GM18907 (cell line): Measurements from ENCODE around the gene FOXL2.
"Not testable (repeated sequence)": the region's sequence is repeated elsewhere in the genome, so short reads cannot be mapped to it uniquely, and the experiment has no call there.

Experiments used
- ATAC-seq: cut with Tn5 transposase; IDR thresholded peaks from one replicate; pipeline ENCODE4 v1.9.1; 2021; ENCODE audit warnings: mild to moderate bottlenecking, moderate library complexity; ENCODE audit not compliant: unreplicated experiment

Gene FOXL2

GRCh38 chr3:138933981-138934691 lies 12.8 kb downstream of the FOXL2 start:
- no peak for ATAC-seq

GRCh38 chr3:138933068-138933668 lies 13.8 kb downstream of the FOXL2 start:
- no peak for ATAC-seq

DNA sequence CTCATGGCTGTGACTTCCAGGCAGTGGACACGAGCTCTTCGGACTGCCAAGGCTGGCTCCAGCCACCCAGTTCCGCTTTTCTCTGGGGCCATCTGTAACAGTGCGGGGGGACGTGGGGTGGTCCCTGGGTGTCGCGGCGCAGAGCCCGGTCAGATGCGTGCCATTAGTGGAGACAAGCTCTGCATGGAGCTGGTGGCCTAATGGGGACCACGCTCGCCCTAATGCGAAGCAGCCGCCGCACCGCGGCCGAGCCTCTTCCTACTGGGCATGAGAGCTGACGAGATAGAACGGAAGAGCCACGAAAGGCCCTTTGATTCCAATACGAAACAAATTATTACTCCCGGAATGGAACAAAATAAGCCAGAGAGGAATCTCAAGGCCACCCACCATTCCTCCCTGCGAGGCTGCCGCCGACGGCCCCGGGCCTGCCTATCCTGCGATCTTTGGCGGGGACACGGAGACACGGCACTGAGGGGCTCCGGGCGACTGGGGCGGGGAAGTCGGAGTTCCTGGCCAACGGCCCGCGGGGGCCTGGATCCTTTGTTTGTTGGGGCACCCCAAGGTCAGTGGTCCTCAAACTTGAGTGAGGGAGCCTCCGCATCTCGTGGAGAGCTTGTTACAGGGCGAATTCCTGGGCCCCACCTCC lies 18.1 kb downstream of the FOXL2 start:
- no peak for ATAC-seq

DNA sequence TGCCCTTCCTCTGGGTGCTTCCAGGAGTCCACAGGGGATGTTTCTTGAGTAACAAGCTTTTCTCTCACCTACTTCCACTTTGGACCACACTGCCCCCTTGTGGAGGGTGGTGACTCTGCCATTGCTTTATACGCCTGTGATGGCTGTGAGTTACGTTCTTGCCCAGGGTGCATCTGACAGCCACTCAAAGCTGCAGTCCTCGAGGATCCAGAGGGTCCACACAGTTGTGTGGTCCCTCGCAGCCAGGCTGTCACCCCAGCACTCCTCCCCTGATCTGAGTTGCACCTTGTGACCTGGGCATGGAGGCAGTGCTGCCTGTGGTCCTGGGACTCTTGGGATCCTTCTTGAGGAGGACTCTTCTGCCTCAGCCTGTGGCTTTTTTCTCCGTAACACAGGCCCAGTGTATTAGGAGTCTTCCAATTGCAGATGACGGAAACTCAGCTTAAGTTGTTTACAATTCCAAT lies 23.4 kb downstream of the FOXL2 start:
- ATAC-seq: peak; percentile 73

- ATAC-seq: not testable (repeated sequence)
Observed at GRCh38 chr3:138922400-138922799, 24.5 kb downstream of the FOXL2 start.

DNA sequence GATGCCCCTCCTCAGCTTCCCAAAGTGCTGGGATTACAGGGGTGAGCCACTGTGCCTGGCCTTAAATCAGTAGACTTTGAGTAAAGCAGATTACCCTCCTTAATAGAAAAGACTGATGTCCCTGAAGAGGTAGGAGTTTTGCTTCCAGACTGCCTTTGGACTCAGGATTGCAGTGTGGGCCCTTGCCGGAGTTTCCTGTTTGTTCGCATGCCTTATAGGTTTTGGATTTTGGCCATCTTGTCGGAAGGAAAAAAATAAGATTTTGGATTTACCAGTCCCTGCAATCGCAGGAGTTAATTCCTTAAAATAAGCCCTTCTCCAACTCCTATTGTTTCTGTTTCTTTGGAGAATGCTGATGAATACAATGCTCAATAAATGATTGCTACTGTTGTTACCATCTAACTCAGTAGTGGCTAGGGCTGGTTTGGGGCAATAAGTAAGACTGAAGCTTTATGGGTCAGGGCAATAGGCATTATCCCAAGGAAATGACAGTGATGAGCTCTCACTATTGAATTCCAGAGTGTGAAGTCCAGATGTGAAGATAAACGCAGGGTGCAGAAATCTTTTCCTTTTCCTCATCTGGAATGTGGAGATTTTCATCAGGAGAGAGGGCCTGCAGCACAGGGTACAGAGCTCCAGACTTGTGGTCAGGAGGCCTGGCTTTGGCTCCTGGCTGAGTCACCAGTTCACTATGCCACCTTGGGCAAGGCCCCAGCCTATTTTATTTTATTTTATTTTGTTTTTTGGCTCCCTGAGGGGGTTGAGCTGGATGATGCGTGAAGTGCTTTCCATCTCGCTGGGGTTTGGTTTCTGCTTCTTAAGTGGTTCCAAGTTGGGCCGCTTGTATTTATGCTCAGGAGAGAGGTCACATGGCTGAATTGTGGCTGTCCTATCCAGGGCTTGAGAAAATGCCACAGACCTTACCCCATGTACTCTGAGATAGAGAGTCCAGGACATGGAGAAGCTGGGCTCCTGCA lies 25.3 kb downstream of the FOXL2 start:
- no peak for ATAC-seq

DNA sequence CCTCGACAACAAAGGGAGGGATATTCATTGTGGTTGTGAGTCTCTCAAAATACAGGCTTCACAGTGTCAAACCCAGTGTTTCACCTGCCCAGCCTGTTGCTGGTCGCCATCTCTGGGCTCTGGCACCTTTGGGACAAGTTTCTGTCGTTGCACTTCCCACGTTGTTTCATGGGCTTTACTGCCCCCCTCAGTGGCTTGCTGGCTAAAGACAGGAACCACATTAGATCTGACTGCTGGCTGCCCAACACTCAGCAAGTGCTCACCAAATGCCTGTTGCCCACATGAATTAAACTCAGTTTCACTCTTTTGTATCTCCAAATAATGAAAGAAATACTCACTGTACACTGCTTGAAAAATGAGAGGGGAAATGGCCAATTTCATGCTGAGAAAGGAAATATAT lies 27.6 kb downstream of the FOXL2 start:
- ATAC-seq: no peak

DNA sequence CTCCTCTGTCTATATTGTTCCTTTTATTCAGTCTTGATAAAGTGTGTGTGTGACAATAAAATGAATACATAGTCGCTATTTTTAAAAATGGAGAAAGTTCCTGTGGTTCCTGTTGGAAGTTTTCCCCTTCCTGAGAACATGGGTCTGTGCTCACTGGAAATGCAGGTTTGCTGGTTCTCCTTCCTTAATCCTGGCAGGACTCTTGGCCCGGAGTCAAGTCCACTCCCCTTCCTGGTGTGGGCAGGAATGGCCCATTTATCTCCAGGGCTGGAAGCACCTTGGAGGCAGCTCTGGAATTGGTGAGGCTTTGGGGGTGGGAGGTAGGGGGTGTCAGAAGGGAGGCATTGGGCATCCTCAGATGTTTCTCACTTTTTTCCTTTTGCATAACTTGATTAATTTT lies 30.1 kb downstream of the FOXL2 start:
- ATAC-seq: no peak

GRCh38 chr3:138915503-138916498 lies 31.1 kb downstream of the FOXL2 start:
- peak; percentile 91 for ATAC-seq

GRCh38 chr3:138914870-138915502 lies 32.0 kb downstream of the FOXL2 start:
- ATAC-seq: peak; percentile 25

GRCh38 chr3:138913766-138914165 lies 33.2 kb downstream of the FOXL2 start:
- ATAC-seq: no peak

DNA sequence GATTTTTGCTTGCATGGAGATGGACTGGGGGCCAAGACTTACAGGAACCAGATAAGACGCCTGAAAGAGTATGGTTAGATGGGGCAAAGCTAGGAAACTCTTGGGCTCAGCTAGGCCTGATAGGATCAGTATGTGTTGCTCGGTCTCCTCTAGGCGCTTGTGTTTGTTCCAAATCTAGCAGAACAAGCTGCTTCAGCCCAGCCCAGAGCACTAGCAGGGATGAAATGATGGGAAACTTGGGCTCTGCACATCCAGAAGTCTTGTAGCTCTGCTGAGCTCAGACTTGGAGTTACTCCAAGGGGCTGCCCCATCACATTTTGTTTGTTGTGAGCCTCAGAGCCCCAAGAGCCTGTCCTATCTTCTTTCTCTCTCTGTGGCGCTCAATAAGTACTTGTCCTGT lies 34.7 kb downstream of the FOXL2 start:
- no peak for ATAC-seq

GRCh38 chr3:138911621-138912020 lies 35.3 kb downstream of the FOXL2 start:
- ATAC-seq: no peak

DNA sequence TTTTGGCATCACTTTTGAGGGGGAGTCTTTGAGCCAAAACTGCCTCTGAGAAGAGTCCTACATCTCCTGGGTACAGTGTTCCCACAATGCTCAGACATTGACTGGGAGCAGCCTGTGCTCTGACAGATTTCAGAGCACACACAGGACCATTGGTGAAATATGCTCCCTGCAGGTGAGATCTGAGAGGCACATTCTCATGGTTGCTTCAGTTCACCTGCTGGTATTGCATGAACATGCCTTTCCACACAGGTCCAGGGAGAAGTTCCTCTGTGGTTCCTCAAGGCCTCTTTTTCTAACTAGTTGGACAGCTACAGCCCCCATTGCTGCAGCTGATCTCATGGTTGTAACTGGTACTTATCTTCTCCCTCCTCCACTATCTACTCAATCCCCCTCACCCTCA lies 37.0 kb downstream of the FOXL2 start:
- no peak for ATAC-seq

GRCh38 chr3:138908846-138909245 lies 38.1 kb downstream of the FOXL2 start:
- ATAC-seq: no peak

DNA sequence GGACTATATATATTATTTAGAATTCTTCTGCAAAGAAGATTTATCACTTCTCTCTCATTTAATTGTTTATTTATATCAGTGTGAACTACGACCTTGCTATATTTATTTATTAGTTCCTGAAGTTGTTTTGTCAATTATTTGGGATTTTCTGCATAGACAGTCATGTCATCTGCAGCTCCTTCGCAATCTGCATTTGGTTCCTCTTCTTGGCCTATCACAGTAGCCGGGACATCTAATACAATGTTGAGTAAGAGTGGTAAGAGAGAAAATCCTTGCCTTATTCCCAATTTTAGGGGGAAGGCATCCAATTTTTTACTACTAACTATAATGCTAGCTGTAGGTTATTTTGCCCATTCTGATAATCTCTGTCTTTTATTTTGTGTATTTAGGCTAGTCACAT lies 39.4 kb downstream of the FOXL2 start:
- ATAC-seq: no peak

- ATAC-seq: no peak
Observed at GRCh38 chr3:138902171-138902570, 44.8 kb downstream of the FOXL2 start.

- no peak for ATAC-seq
Observed at GRCh38 chr3:138901567-138901966, 45.4 kb downstream of the FOXL2 start.

DNA sequence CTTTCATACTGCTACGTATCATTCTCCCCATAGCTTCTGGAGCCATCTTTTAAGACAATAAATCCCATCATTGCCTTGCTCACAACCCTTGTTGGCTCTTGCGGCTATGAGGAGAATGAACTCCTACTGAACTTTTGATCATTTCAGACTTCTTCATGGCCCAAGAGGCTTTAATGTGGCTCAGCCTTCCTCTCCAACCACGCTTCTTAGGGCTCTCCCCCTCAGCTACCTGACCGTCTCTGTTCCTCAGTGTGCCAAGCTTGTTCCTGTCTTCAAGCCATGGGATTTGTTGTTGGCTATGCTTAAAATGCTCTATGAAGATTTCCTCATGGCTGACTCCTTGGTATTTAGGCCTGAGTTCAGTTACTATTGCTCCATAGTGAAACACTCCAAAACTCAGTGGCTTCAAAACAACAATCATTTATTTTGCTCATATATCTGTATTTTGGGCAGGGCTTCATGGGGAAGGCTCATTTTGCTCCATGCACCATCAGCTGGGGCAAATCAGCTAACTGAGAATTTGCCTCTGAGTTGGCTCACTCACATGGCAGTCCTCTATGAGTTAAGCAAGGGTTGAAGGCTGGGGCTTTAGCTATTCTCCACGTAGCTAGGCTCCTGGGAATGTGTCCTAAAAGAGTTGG lies 47.5 kb downstream of the FOXL2 start:
- no peak for ATAC-seq
